Activated T-helper 17 cell treated with anti-CD3 and anti-CD28 coated beads, Interleukin-2, amount 50 U/mL, for 72 hours (primary cell): ENCODE measurements around the gene PLEKHG4B. TPM values are rescaled to one million over a fixed set of nuclear protein-coding genes. Genes with fewer than 3 reads are reported as not detected.

Experiments used
- ATAC-seq: fragments of 150-1000 bp; cut with Tn5 transposase; replicated peaks from 2 replicates; pipeline ENCODE4 v1.10.0; 2021; ENCODE audit warnings: mild to moderate bottlenecking, moderate library complexity
- H3K27ac Mint-ChIP-seq: one replicate; pipeline ENCODE4 v1.8.0; 2022; ENCODE audit warnings: mixed read lengths
- H3K27me3 Mint-ChIP-seq: one replicate; pipeline ENCODE4 v1.8.0; 2022; ENCODE audit warnings: mixed read lengths
- H3K36me3 Mint-ChIP-seq: one replicate; pipeline ENCODE4 v1.8.0; 2022; ENCODE audit warnings: low read depth, mild to moderate bottlenecking, mixed read lengths
- H3K4me1 Mint-ChIP-seq: one replicate; pipeline ENCODE4 v1.8.0; 2022; ENCODE audit warnings: mixed read lengths
- H3K4me3 Mint-ChIP-seq: one replicate; pipeline ENCODE4 v1.8.0; 2022; ENCODE audit warnings: mild to moderate bottlenecking, mixed read lengths
- H3K9me3 Mint-ChIP-seq: one replicate; pipeline ENCODE4 v1.8.0; 2022; ENCODE audit warnings: mixed read lengths
- total RNA-seq, 2 donors: library from RNA; stranded (reverse); gene quantifications; one replicate each; pipeline ENCODE4 v1.2.3, GENCODE V29; 2022

PLEKHG4B gene
- total RNA-seq, 2 donors from 2014 or later = 0.11 TPM; not detected in 1

GRCh38 chr5:126806-127205 lies 34.8 kb downstream of the PLEKHG4B start:
- Mint-ChIP-seq H3K9me3 (peaks cover 14% of the 10 kb centered on the region), H3K27ac (no peak overlapping the region), H3K4me3 (no peak overlapping the region), H3K36me3 (no peaks in the 10 kb centered on the region), H3K4me1 (no peaks in the 10 kb centered on the region), H3K27me3 (peaks cover 50% of the 10 kb centered on the region)
- no peak for ATAC-seq

GRCh38 chr5:127886-128285 lies 35.9 kb downstream of the PLEKHG4B start:
- no peak for ATAC-seq
- Mint-ChIP-seq H3K4me3 (no peak overlapping the region), H3K9me3 (peaks cover 12% of the 10 kb centered on the region), H3K4me1 (no peaks in the 10 kb centered on the region), H3K27me3 (peaks cover 55% of the 10 kb centered on the region), H3K27ac (no peak overlapping the region), H3K36me3 (no peaks in the 10 kb centered on the region)

- no peak for ATAC-seq
- Mint-ChIP-seq H3K27ac (no peak overlapping the region), H3K4me3 (no peak overlapping the region), H3K27me3 (peaks cover 54% of the 10 kb centered on the region), H3K36me3 (no peaks in the 10 kb centered on the region), H3K9me3 (peaks cover 12% of the 10 kb centered on the region), H3K4me1 (no peaks in the 10 kb centered on the region)
Observed at GRCh38 chr5:128446-128845, 36.5 kb downstream of the PLEKHG4B start.

GRCh38 chr5:129148-129547 lies 37.2 kb downstream of the PLEKHG4B start:
- ATAC-seq = no peak
- Mint-ChIP-seq H3K27me3 (peaks cover 48% of the 10 kb centered on the region), H3K36me3 (no peaks in the 10 kb centered on the region), H3K9me3 (peaks cover 8% of the 10 kb centered on the region), H3K4me1 (no peaks in the 10 kb centered on the region), H3K27ac (no peak overlapping the region), H3K4me3 (no peak overlapping the region)

GRCh38 chr5:129820-130219 lies 37.9 kb downstream of the PLEKHG4B start:
- no peak for ATAC-seq
- Mint-ChIP-seq H3K4me3 (no peak overlapping the region), H3K27me3 (peaks cover 44% of the 10 kb centered on the region), H3K4me1 (no peaks in the 10 kb centered on the region), H3K36me3 (no peaks in the 10 kb centered on the region), H3K9me3 (peaks cover 8% of the 10 kb centered on the region), H3K27ac (no peak overlapping the region)

- Mint-ChIP-seq H3K9me3 (peaks cover 8% of the 10 kb centered on the region), H3K36me3 (no peaks in the 10 kb centered on the region), H3K27ac (no peak overlapping the region), H3K4me1 (no peaks in the 10 kb centered on the region), H3K4me3 (no peak overlapping the region), H3K27me3 (peaks cover 44% of the 10 kb centered on the region)
- ATAC-seq = no peak
Observed at GRCh38 chr5:130601-131131, 38.7 kb downstream of the PLEKHG4B start.

GRCh38 chr5:136901-137300 lies 44.9 kb downstream of the PLEKHG4B start:
- Mint-ChIP-seq H3K9me3 (no peaks in the 10 kb centered on the region), H3K27me3 (peaks cover 8% of the 10 kb centered on the region), H3K4me1 (no peaks in the 10 kb centered on the region), H3K36me3 (no peaks in the 10 kb centered on the region), H3K27ac (no peak overlapping the region), H3K4me3 (no peak overlapping the region)
- ATAC-seq = no peak

GRCh38 chr5:137741-138140 lies 45.8 kb downstream of the PLEKHG4B start:
- Mint-ChIP-seq H3K4me1 (no peaks in the 10 kb centered on the region), H3K36me3 (no peaks in the 10 kb centered on the region), H3K27ac (no peak overlapping the region), H3K9me3 (no peaks in the 10 kb centered on the region), H3K4me3 (no peak overlapping the region), H3K27me3 (peaks cover 8% of the 10 kb centered on the region)
- no peak for ATAC-seq

- no peaks in the 10 kb centered on the region for H3K4me1 Mint-ChIP-seq
- no peak for ATAC-seq
Observed at GRCh38 chr5:138936-139335, 47.0 kb downstream of the PLEKHG4B start.

GRCh38 chr5:139579-140442 lies 47.8 kb downstream of the PLEKHG4B start:
- Mint-ChIP-seq H3K9me3 (no peaks in the 10 kb centered on the region), H3K4me1 (no peaks in the 10 kb centered on the region), H3K4me3 (no peak overlapping the region), H3K27ac (no peak overlapping the region), H3K36me3 (no peaks in the 10 kb centered on the region), H3K27me3 (peaks cover 13% of the 10 kb centered on the region)
- ATAC-seq = no peak

More at GRCh38 chr5:138936-139335, 47.0 kb downstream of the PLEKHG4B start:
- no peaks in the 10 kb centered on the region for H3K9me3 Mint-ChIP-seq
- no peak overlapping the region for H3K27ac Mint-ChIP-seq
- H3K36me3 Mint-ChIP-seq = no peaks in the 10 kb centered on the region
- H3K4me3 Mint-ChIP-seq = no peak overlapping the region
- H3K27me3 Mint-ChIP-seq = peaks cover 13% of the 10 kb centered on the region

- Mint-ChIP-seq H3K27ac (no peak overlapping the region), H3K9me3 (no peaks in the 10 kb centered on the region), H3K36me3 (no peaks in the 10 kb centered on the region), H3K4me1 (no peaks in the 10 kb centered on the region), H3K4me3 (no peak overlapping the region), H3K27me3 (peaks cover 13% of the 10 kb centered on the region)
- no peak for ATAC-seq
Observed at GRCh38 chr5:140443-140829, 48.5 kb downstream of the PLEKHG4B start.

GRCh38 chr5:141211-141610 lies 49.2 kb downstream of the PLEKHG4B start:
- H3K27me3 Mint-ChIP-seq = peaks cover 13% of the 10 kb centered on the region

GRCh38 chr5:141761-142160 lies 49.8 kb downstream of the PLEKHG4B start:
- Mint-ChIP-seq H3K4me3 (no peak overlapping the region), H3K27me3 (peaks cover 15% of the 10 kb centered on the region), H3K36me3 (no peaks in the 10 kb centered on the region), H3K4me1 (no peaks in the 10 kb centered on the region), H3K27ac (no peak overlapping the region), H3K9me3 (no peaks in the 10 kb centered on the region)
- ATAC-seq = no peak

More at GRCh38 chr5:141211-141610, 49.2 kb downstream of the PLEKHG4B start:
- Mint-ChIP-seq H3K36me3 (no peaks in the 10 kb centered on the region), H3K27ac (no peak overlapping the region), H3K4me1 (no peaks in the 10 kb centered on the region), H3K4me3 (no peak overlapping the region), H3K9me3 (no peaks in the 10 kb centered on the region)
- no peak for ATAC-seq

- no peaks in the 10 kb centered on the region for H3K36me3 Mint-ChIP-seq
- H3K4me3 Mint-ChIP-seq = no peak overlapping the region
- H3K27me3 Mint-ChIP-seq = peaks cover 17% of the 10 kb centered on the region
- H3K27ac Mint-ChIP-seq = no peak overlapping the region
- H3K9me3 Mint-ChIP-seq = peaks cover 4% of the 10 kb centered on the region
- H3K4me1 Mint-ChIP-seq = no peaks in the 10 kb centered on the region
- ATAC-seq = no peak
Observed at GRCh38 chr5:142246-142810, 50.4 kb downstream of the PLEKHG4B start.

GRCh38 chr5:143041-143440 lies 51.1 kb downstream of the PLEKHG4B start:
- Mint-ChIP-seq H3K4me1 (no peaks in the 10 kb centered on the region), H3K36me3 (no peaks in the 10 kb centered on the region), H3K27ac (no peak overlapping the region), H3K4me3 (no peak overlapping the region), H3K27me3 (peaks cover 19% of the 10 kb centered on the region), H3K9me3 (peaks cover 11% of the 10 kb centered on the region)
- no peak for ATAC-seq
